ENCODE data around the gene LTO1.

DNA sequence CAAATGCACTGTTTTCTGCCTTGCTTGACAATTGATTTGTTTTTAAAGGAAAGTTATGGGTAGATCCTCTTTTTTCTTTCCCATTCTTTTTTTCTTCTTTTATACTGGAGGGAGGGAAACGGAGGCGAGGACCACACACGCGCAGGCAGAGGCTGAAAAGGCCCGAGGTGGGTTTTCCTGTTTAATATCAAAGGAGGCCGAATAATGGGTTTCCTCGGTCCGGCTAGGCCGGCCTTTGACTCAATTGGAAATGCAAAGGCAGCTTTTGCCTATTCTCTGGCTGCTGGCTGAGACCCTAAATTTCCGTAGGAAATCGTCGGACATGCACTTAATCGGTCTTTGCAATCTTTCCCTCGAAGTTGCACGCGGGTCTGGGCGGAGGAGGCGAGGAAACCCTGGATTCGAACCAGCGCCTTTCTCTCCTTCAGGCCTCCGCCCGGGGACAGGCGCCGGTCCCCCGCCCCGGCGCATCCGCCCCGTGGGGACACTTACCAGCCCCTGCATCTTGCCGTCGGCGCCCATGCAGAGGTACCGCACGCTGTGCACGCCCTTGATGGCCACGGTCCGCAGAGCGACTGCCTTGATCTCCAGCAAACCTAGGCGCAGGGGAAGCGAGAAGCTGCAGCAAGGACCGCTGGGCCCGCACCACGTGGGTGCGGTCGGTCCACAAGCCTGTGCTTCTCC, 27.8 kb upstream of the LTO1 start:
- no peak for TF ChIP-seq EP300 (IDR thresholded peaks at IDR 0.05)
- TF ChIP-seq, protein P1, sequence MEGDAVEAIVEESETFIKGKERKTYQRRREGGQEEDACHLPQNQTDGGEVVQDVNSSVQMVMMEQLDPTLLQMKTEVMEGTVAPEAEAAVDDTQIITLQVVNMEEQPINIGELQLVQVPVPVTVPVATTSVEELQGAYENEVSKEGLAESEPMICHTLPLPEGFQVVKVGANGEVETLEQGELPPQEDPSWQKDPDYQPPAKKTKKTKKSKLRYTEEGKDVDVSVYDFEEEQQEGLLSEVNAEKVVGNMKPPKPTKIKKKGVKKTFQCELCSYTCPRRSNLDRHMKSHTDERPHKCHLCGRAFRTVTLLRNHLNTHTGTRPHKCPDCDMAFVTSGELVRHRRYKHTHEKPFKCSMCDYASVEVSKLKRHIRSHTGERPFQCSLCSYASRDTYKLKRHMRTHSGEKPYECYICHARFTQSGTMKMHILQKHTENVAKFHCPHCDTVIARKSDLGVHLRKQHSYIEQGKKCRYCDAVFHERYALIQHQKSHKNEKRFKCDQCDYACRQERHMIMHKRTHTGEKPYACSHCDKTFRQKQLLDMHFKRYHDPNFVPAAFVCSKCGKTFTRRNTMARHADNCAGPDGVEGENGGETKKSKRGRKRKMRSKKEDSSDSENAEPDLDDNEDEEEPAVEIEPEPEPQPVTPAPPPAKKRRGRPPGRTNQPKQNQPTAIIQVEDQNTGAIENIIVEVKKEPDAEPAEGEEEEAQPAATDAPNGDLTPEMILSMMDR (IDR thresholded peaks at IDR 0.05), result no peak
